Endothelial cell of umbilical vein (primary cell): ENCODE measurements around the gene HECTD2. TPM values are rescaled to one million over a fixed set of nuclear protein-coding genes. Genes with fewer than 3 reads are reported as not detected.

Source experiments
- BruUV-seq: library from RNA; stranded (reverse); fragments of 400-500 nt; replicated peaks from 2 replicates; lab custom pipeline; 2021; lab: Mats Ljungman, UMichigan
- CTCF ChIA-PET: fragments of 300-600, 350-600 bp; sonication (Branson Sonifier 250); formaldehyde crosslinking; loops from one replicate; lab custom pipeline; 2021; ENCODE audit warnings: antibody characterized with exemption, inconsistent platforms; lab: Charles Lee
- POLR2A ChIA-PET: fragments of 300-600, 350-600 bp; sonication (Branson Sonifier 250); formaldehyde crosslinking; loops from one replicate; lab custom pipeline; 2021; ENCODE audit warnings: antibody characterized with exemption, inconsistent platforms; lab: Charles Lee
- DNase-seq: peaks from one replicate; pipeline ENCODE4 v3.0.0-alpha.2; 2011; ENCODE audit warnings: low read depth, low spot score
- FAIRE-seq: peaks from 2 replicates; lab custom pipeline; 2011; peaks lifted over from hg19 to GRCh38; lab: Jason Lieb, UNC
- H2AFZ ChIP-seq: 2 replicates; pipeline ENCODE4 v1.6.0; 2012; ENCODE audit warnings: low read depth, low read length, control low read depth, inconsistent platforms
- H3K27ac ChIP-seq: 2 replicates; pipeline ENCODE4 v1.5.1; 2011; ENCODE audit warnings: low read depth, mild to moderate bottlenecking, control low read depth, low read length, moderate library complexity; ENCODE audit not compliant: insufficient read depth
- H3K27me3 ChIP-seq, 2 experiments: 2 replicates each; pipeline versions ENCODE4 v1.6.0 to v1.6.1; 2011; ENCODE audit warnings: low read length in 2 of 2, mixed read lengths in 1 of 2; ENCODE audit not compliant: control insufficient read depth in 2 of 2, insufficient read depth in 2 of 2
- H3K36me3 ChIP-seq, 2 experiments: 2 replicates in 1 of 2; 3 replicates in 1 of 2; pipeline ENCODE4 v1.5.1; 2011; ENCODE audit warnings: low read length in 2 of 2, mild to moderate bottlenecking in 1 of 2, moderate library complexity in 1 of 2; ENCODE audit not compliant: control insufficient read depth in 2 of 2, insufficient read depth in 2 of 2; ENCODE audit errors: extremely low read depth in 1 of 2
- H3K4me1 ChIP-seq: 3 replicates; pipeline ENCODE4 v1.5.1; 2011; ENCODE audit warnings: mild to moderate bottlenecking, low read length; ENCODE audit not compliant: control insufficient read depth, insufficient read depth; ENCODE audit errors: extremely low read depth
- H3K4me2 ChIP-seq: 2 replicates; pipeline ENCODE4 v1.6.1; 2011; ENCODE audit warnings: low read length, control low read depth, mixed read lengths; ENCODE audit not compliant: insufficient read depth
- H3K4me3 ChIP-seq, 3 experiments: fragments of 200-600 bp in 1 of 3; sonication (generic), shearing (Covaris generic) in 1 of 3; replicated peaks in 1 of 3; 2 replicates each; pipeline ENCODE4 v1.5.1; 2011 to 2016; ENCODE audit warnings: control low read depth in 3 of 3, low read length in 3 of 3, mild to moderate bottlenecking in 2 of 3, inconsistent platforms in 1 of 3, low read depth in 1 of 3, moderate library complexity in 1 of 3; ENCODE audit not compliant: insufficient read depth in 1 of 3
- H3K79me2 ChIP-seq: 2 replicates; pipeline ENCODE4 v1.6.0; 2012; ENCODE audit warnings: low read length, inconsistent platforms; ENCODE audit not compliant: control insufficient read depth, insufficient read depth
- H3K9ac ChIP-seq: replicated peaks from 2 replicates; pipeline ENCODE3; 2011; ENCODE audit warnings: low read length, control low read depth; ENCODE audit not compliant: insufficient read depth; ENCODE audit errors: extremely low read depth
- H3K9me1 ChIP-seq: replicated peaks from 3 replicates; pipeline ENCODE4 v1.6.0; 2011; ENCODE audit warnings: mild to moderate bottlenecking, low read length; ENCODE audit not compliant: control insufficient read depth, insufficient read depth; ENCODE audit errors: extremely low read depth
- H3K9me3 ChIP-seq: replicated peaks from 2 replicates; pipeline ENCODE4 v1.5.1; 2012; ENCODE audit warnings: low read length, inconsistent platforms; ENCODE audit not compliant: control insufficient read depth, insufficient read depth
- H4K20me1 ChIP-seq: replicated peaks from 2 replicates; pipeline ENCODE3; 2011; ENCODE audit warnings: mild to moderate bottlenecking, low read length; ENCODE audit not compliant: control insufficient read depth, insufficient read depth; ENCODE audit errors: extremely low read depth
- CTCF ChIP-seq, 2 donors: IDR thresholded peaks; 1 replicate in 1 of 2; 2 replicates in 1 of 2; pipeline ENCODE4 v1.5.1; 2011; ENCODE audit warnings: low read length in 2 of 2, mild to moderate bottlenecking in 2 of 2, moderate library complexity in 2 of 2, control low read depth in 1 of 2, inconsistent platforms in 1 of 2, low read depth in 1 of 2; ENCODE audit not compliant: insufficient read depth in 1 of 2; ENCODE audit errors: extremely low read depth in 1 of 2
- EZH2 ChIP-seq: IDR thresholded peaks from 2 replicates; pipeline ENCODE4 v1.6.1; 2012; ENCODE audit warnings: borderline replicate concordance, low read depth, mild to moderate bottlenecking, moderate library complexity, low read length, inconsistent platforms; ENCODE audit not compliant: severe bottlenecking
- FOS ChIP-seq: IDR thresholded peaks from 2 replicates; pipeline ENCODE4 v1.6.1; 2011; ENCODE audit warnings: mild to moderate bottlenecking, low read length, moderate library complexity, borderline replicate concordance; ENCODE audit not compliant: insufficient read depth
- GATA2 ChIP-seq: IDR thresholded peaks from 2 replicates; pipeline ENCODE4 v1.7.0; 2011; ENCODE audit warnings: low read depth, mild to moderate bottlenecking, moderate library complexity, mixed read lengths, low read length; ENCODE audit not compliant: insufficient read length, insufficient read depth
- JUN ChIP-seq: IDR thresholded peaks from 2 replicates; pipeline ENCODE4 v1.6.1; 2011; ENCODE audit warnings: borderline replicate concordance, low read depth; ENCODE audit not compliant: insufficient read length, insufficient read depth
- MAX ChIP-seq: IDR thresholded peaks from 2 replicates; pipeline ENCODE4 v1.6.1; 2011; ENCODE audit not compliant: insufficient read depth, insufficient read length
- MYC ChIP-seq: IDR thresholded peaks from one replicate; pipeline ENCODE4 v1.6.1; 2011; ENCODE audit warnings: mild to moderate bottlenecking, low read depth, low read length
- POLR2A ChIP-seq: IDR thresholded peaks from 2 replicates; pipeline ENCODE4 v1.6.1; 2012; ENCODE audit warnings: low read depth, mild to moderate bottlenecking, control low read depth, low read length
- POLR2AphosphoS5 ChIP-seq: IDR thresholded peaks from 2 replicates; pipeline ENCODE4 v1.6.1; 2012; ENCODE audit warnings: low read depth, mild to moderate bottlenecking, control low read depth, low read length, moderate library complexity; ENCODE audit not compliant: insufficient read depth
- dilution Hi-C: fragments of 300-500 bp; cut with MboI; formaldehyde crosslinking; loops from one replicate; pipeline ENCODE4 v1.15.0; 2019; ENCODE audit warnings: low sequenced_read_pairs; ENCODE audit not compliant: extremely low pct_ligation_motif_present
- intact Hi-C: fragments of 100-400 bp; cut with micrococcal nuclease; formaldehyde crosslinking; loops from one replicate; pipeline ENCODE4 v1.10.0; 2022
- polyA plus RNA-seq, 4 experiments: library from polyadenylated mRNA; depleted of rRNA in 3 of 4; stranded (reverse) in 3 of 4; unstranded in 1 of 4; fragments of >200 nt; gene quantifications; 2 replicates each; pipeline versions ENCODE4 v1.2.1 to v1.2.3, GENCODE V29; 2011 to 2012; ENCODE audit warnings: missing spikeins in 1 of 4
- total RNA-seq: library from RNA; stranded (reverse); gene quantifications from 2 replicates; pipeline ENCODE4 v1.2.3, GENCODE V29; 2021

The HECTD2 gene
- total and polyA plus RNA-seq, 2 donors (not counting 3 experiments of a cell fraction or from before 2014, with no cell fraction given) = 4.2 to 10.7 TPM

GRCh38 chr10:91471602-91472001 is 61.5 kb downstream of the HECTD2 start:
- H3K27me3 ChIP-seq = no peaks in the 10 kb centered on the region
- no TSS peak for BruUV-seq
- FAIRE-seq (no peak), DNase-seq (no peak)
- TF ChIP-seq POLR2A (no peak), POLR2AphosphoS5 (no peak), JUN (no peak), EZH2 (no peak), FOS (no peak), CTCF (IDR thresholded peaks at IDR 0.05; ENCODE audit: extremely low read depth in 1 of 2, insufficient read depth in 1 of 2, low read depth in 1 of 2, low read length in 2 of 2) (no peak), MAX (no peak), MYC (no peak), GATA2 (no peak)
- H3K4me1 ChIP-seq = no peaks in the 10 kb centered on the region
- no peak overlapping the region for H3K4me2 ChIP-seq
- dilution Hi-C loops = no loop called here
- H4K20me1 ChIP-seq = no peaks in the 10 kb centered on the region
- no peaks in the 10 kb centered on the region for H3K9me3 ChIP-seq
- ChIA-PET CTCF (no interaction called here), POLR2A (no interaction called here)
- H2AFZ ChIP-seq = no peak overlapping the region
- no peaks in the 10 kb centered on the region for H3K36me3 ChIP-seq
- no peak overlapping the region for H3K27ac ChIP-seq
- intact Hi-C loops = no loop called here
- no peaks in the 10 kb centered on the region for H3K79me2 ChIP-seq
- H3K9ac ChIP-seq = no peak overlapping the region
- H3K9me1 ChIP-seq = no peaks in the 10 kb centered on the region
- no peak overlapping the region for H3K4me3 ChIP-seq
